HEK293 (cell line): ENCODE results near the gene AHCYL2.

Experiments
- ZNF416 ChIP-seq: fragments of 450-650 bp; formaldehyde crosslinking; IDR thresholded peaks from 2 replicates; pipeline ENCODE4 v1.5.1; 2016; ENCODE audit warnings: missing biosample characterization, missing genetic modification characterization
- ZNF549 ChIP-seq: fragments of 450-650 bp; IDR thresholded peaks from 2 replicates; pipeline ENCODE4 v1.5.1; 2018; ENCODE audit warnings: missing biosample characterization, missing genetic modification characterization, mild to moderate bottlenecking, inconsistent platforms, moderate library complexity

- TF ChIP-seq ZNF416 (tag by site-specific recombination) = no peak
- TF ChIP-seq ZNF549 = no peak
Measured at GRCh38 chr7:129244220-129244619, 19.4 kb downstream of the AHCYL2 start.
